ENCODE data around the gene STUB1. TPM values are rescaled to one million over a fixed set of nuclear protein-coding genes. Genes with fewer than 3 reads are reported as not detected.

STUB1 gene
- total and polyA plus RNA-seq, 2 donors (not counting 1 experiment from before 2014, with no cell fraction given), result 94.6 to 133 TPM

DNA sequence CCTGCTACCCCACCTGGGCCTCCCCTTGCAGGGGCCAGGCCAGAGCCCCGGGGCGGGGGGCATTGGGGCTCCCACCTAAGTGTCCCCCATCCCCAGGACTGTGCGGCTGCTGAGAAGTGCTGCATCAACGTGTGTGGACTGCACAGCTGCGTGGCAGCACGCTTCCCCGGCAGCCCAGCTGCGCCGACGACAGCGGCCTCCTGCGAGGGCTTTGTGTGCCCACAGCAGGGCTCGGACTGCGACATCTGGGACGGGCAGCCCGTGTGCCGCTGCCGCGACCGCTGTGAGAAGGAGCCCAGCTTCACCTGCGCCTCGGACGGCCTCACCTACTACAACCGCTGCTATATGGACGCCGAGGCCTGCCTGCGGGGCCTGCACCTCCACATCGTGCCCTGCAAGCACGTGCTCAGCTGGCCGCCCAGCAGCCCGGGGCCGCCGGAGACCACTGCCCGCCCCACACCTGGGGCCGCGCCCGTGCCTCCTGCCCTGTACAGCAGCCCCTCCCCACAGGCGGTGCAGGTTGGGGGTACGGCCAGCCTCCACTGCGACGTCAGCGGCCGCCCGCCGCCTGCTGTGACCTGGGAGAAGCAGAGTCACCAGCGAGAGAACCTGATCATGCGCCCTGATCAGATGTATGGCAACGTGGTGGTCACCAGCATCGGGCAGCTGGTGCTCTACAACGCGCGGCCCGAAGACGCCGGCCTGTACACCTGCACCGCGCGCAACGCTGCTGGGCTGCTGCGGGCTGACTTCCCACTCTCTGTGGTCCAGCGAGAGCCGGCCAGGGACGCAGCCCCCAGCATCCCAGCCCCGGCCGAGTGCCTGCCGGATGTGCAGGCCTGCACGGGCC, 47.5 kb upstream of the STUB1 start:
- H3K9me3 ChIP-seq (ENCODE audit: control insufficient read depth, insufficient read depth, low read depth, low read length), result no peaks in the 10 kb centered on the region
- no peaks in the 10 kb centered on the region for H3K27me3 ChIP-seq (ENCODE audit: control insufficient read depth, insufficient read depth, low read length)
- no peak overlapping the region for H3K9ac ChIP-seq (ENCODE audit: insufficient read depth, low read length)

GRCh38 chr16:633336-634050, 46.7 kb upstream of the STUB1 start:
- no peak overlapping the region for H3K27ac ChIP-seq (ENCODE audit: insufficient read depth, low read length)
- H3K4me1 ChIP-seq (ENCODE audit: control insufficient read depth, extremely low read depth, insufficient read depth, low read length), result no peaks in the 10 kb centered on the region
- DNase-seq (ENCODE audit: low read depth in 2 of 2), result no peak
- H2AFZ ChIP-seq (ENCODE audit: low read length), result no peak overlapping the region
- no peak overlapping the region for H3K4me3 ChIP-seq (replicated peaks in 1 of 4; ENCODE audit: control extremely low read depth in 1 of 4, insufficient read depth in 1 of 4, low read depth in 3 of 4, low read length in 4 of 4)
- no peak overlapping the region for H3K4me2 ChIP-seq (ENCODE audit: extremely low read depth, insufficient read depth, low read length)
- no peaks in the 10 kb centered on the region for H3K27me3 ChIP-seq (ENCODE audit: control insufficient read depth, insufficient read depth, low read length)
- no peaks in the 10 kb centered on the region for H3K9me3 ChIP-seq (ENCODE audit: control insufficient read depth, insufficient read depth, low read depth, low read length)
- TF ChIP-seq EZH2 (IDR thresholded peaks at IDR 0.05; ENCODE audit: low read length, missing control alignments) (no peak), CTCF (conservative IDR thresholded peaks at IDR 0.05 in 1 of 2, IDR thresholded peaks at IDR 0.05 in 1 of 2; ENCODE audit: low read depth in 1 of 2, low read length in 2 of 2) (no peak)
- H3K9ac ChIP-seq (ENCODE audit: insufficient read depth, low read length), result no peak overlapping the region
- peaks cover 4% of the 10 kb centered on the region for H3K79me2 ChIP-seq (ENCODE audit: control insufficient read depth, insufficient read depth, low read length)
- peaks cover 15% of the 10 kb centered on the region for H3K36me3 ChIP-seq (ENCODE audit: control insufficient read depth, insufficient read depth, low read length)
- H4K20me1 ChIP-seq (ENCODE audit: control insufficient read depth, extremely low read depth, insufficient read depth, low read length), result no peaks in the 10 kb centered on the region

More for the DNA sequence above, 47.5 kb upstream of the STUB1 start:
- no peaks in the 10 kb centered on the region for H3K4me1 ChIP-seq (ENCODE audit: control insufficient read depth, extremely low read depth, insufficient read depth, low read length)
- peaks cover 4% of the 10 kb centered on the region for H3K79me2 ChIP-seq (ENCODE audit: control insufficient read depth, insufficient read depth, low read length)
- peaks cover 15% of the 10 kb centered on the region for H3K36me3 ChIP-seq (ENCODE audit: control insufficient read depth, insufficient read depth, low read length)
- no peak for DNase-seq (ENCODE audit: low read depth in 2 of 2)
- H3K4me2 ChIP-seq (ENCODE audit: extremely low read depth, insufficient read depth, low read length), result no peak overlapping the region
- H3K27ac ChIP-seq (ENCODE audit: insufficient read depth, low read length), result no peak overlapping the region
- TF ChIP-seq CTCF (conservative IDR thresholded peaks at IDR 0.05 in 1 of 2, IDR thresholded peaks at IDR 0.05 in 1 of 2; ENCODE audit: low read depth in 1 of 2, low read length in 2 of 2) (no peak), EZH2 (IDR thresholded peaks at IDR 0.05; ENCODE audit: low read length, missing control alignments) (no peak)
- no peak overlapping the region for H2AFZ ChIP-seq (ENCODE audit: low read length)
- H3K4me3 ChIP-seq (replicated peaks in 1 of 4; ENCODE audit: control extremely low read depth in 1 of 4, insufficient read depth in 1 of 4, low read depth in 3 of 4, low read length in 4 of 4), result no peak overlapping the region
- no peaks in the 10 kb centered on the region for H4K20me1 ChIP-seq (ENCODE audit: control insufficient read depth, extremely low read depth, insufficient read depth, low read length)

- no peaks in the 10 kb centered on the region for H3K9me3 ChIP-seq (ENCODE audit: control insufficient read depth, insufficient read depth, low read depth, low read length)
- no peak overlapping the region for H3K4me2 ChIP-seq (ENCODE audit: extremely low read depth, insufficient read depth, low read length)
- no peaks in the 10 kb centered on the region for H3K4me1 ChIP-seq (ENCODE audit: control insufficient read depth, extremely low read depth, insufficient read depth, low read length)
- no peaks in the 10 kb centered on the region for H4K20me1 ChIP-seq (ENCODE audit: control insufficient read depth, extremely low read depth, insufficient read depth, low read length)
- H3K36me3 ChIP-seq (ENCODE audit: control insufficient read depth, insufficient read depth, low read length), result peaks cover 11% of the 10 kb centered on the region
- no peak for DNase-seq (ENCODE audit: low read depth in 2 of 2)
- H3K4me3 ChIP-seq (replicated peaks in 1 of 4; ENCODE audit: control extremely low read depth in 1 of 4, insufficient read depth in 1 of 4, low read depth in 3 of 4, low read length in 4 of 4), result no peak overlapping the region
- H3K9ac ChIP-seq (ENCODE audit: insufficient read depth, low read length), result no peak overlapping the region
- TF ChIP-seq EZH2 (IDR thresholded peaks at IDR 0.05; ENCODE audit: low read length, missing control alignments), result no peak
- no peak for TF ChIP-seq CTCF (conservative IDR thresholded peaks at IDR 0.05 in 1 of 2, IDR thresholded peaks at IDR 0.05 in 1 of 2; ENCODE audit: low read depth in 1 of 2, low read length in 2 of 2)
- H3K79me2 ChIP-seq (ENCODE audit: control insufficient read depth, insufficient read depth, low read length), result peaks cover 4% of the 10 kb centered on the region
- no peaks in the 10 kb centered on the region for H3K27me3 ChIP-seq (ENCODE audit: control insufficient read depth, insufficient read depth, low read length)
- no peak overlapping the region for H3K27ac ChIP-seq (ENCODE audit: insufficient read depth, low read length)
- H2AFZ ChIP-seq (ENCODE audit: low read length), result no peak overlapping the region
These were observed 46.0 kb upstream of the STUB1 start for GRCh38 chr16:634051-634670.

Measured in fibroblast of lung (primary cell).